GM12878 (cell line): Measurements from ENCODE around the gene RRAGA. TPM values are rescaled to one million over a fixed set of nuclear protein-coding genes. Genes with fewer than 3 reads are reported as not detected.

ENCODE experiments used
- ATAC-seq: fragments of 200-7000 bp; cut with Tn5 transposase; 3 replicates; pipeline ENCODE4 v1.9.1; 2020; ENCODE audit warnings: mild to moderate bottlenecking, moderate library complexity
- BruUV-seq: library from RNA; stranded (reverse); fragments of 400-500 nt; replicated peaks from 2 replicates; lab custom pipeline; 2021; lab: Mats Ljungman, UMichigan
- CTCF ChIA-PET: fragments of 300-600 bp; sonication (Branson Sonifier 250); formaldehyde crosslinking; extraction: SDS; loops from one replicate; lab custom pipeline; 2021; ENCODE audit warnings: inconsistent platforms; lab: Yijun Ruan, JAX
- POLR2A ChIA-PET: fragments of 350-600 bp; formaldehyde crosslinking; extraction: SDS; loops from one replicate; lab custom pipeline; 2021; ENCODE audit warnings: inconsistent platforms; lab: Charles Lee
- RAD21 ChIA-PET: fragments of 300-600 bp; sonication (Branson Sonifier 250); formaldehyde crosslinking; loops from one replicate; lab custom pipeline; 2023; ENCODE audit warnings: antibody characterized with exemption; ENCODE audit not compliant: unreplicated experiment; lab: Charles Lee
- SMC1A ChIA-PET: fragments of 300-600 bp; sonication (Branson Sonifier 250); formaldehyde crosslinking; loops from one replicate; lab custom pipeline; 2023; ENCODE audit not compliant: unreplicated experiment, uncharacterized antibody; lab: Charles Lee
- DNase-seq: peaks from one replicate; pipeline ENCODE4 v3.0.0-alpha.2; 2011; ENCODE audit warnings: low read depth, low spot score
- FAIRE-seq: peaks from 3 replicates; lab custom pipeline; 2011; peaks lifted over from hg19 to GRCh38; lab: Jason Lieb, UNC
- H2AFZ ChIP-seq: 2 replicates; pipeline ENCODE4 v1.6.0; 2011; ENCODE audit warnings: low read depth, low read length, control low read depth; ENCODE audit not compliant: control insufficient read depth
- H3K27ac ChIP-seq: 2 replicates; pipeline ENCODE4 v1.5.1; 2011; ENCODE audit warnings: control low read depth; ENCODE audit not compliant: control insufficient read depth, insufficient read depth
- H3K27me3 ChIP-seq, 2 experiments: replicated peaks in 1 of 2; 2 replicates each; pipeline versions ENCODE4 v1.6.0 to v1.6.1; 2011; ENCODE audit warnings: low read length in 1 of 2; ENCODE audit not compliant: control insufficient read depth in 2 of 2, insufficient read depth in 2 of 2
- H3K36me3 ChIP-seq, 2 experiments: 2 replicates each; pipeline ENCODE4 v1.5.1; 2011; ENCODE audit warnings: low read length in 1 of 2; ENCODE audit not compliant: control insufficient read depth in 2 of 2, insufficient read depth in 2 of 2
- H3K4me1 ChIP-seq: 2 replicates; pipeline ENCODE4 v1.6.1; 2011; ENCODE audit warnings: mild to moderate bottlenecking, low read length, moderate library complexity, mixed read lengths; ENCODE audit not compliant: control insufficient read depth, insufficient read depth
- H3K4me2 ChIP-seq: 2 replicates; pipeline ENCODE4 v1.6.0; 2011; ENCODE audit warnings: control low read depth; ENCODE audit not compliant: control insufficient read depth, insufficient read depth
- H3K4me3 ChIP-seq: fragments of 200-600 bp; sonication (generic); 2 replicates; pipeline ENCODE4 v1.5.1; 2016
- H3K79me2 ChIP-seq: 2 replicates; pipeline ENCODE4 v1.6.0; 2011; ENCODE audit warnings: low read length; ENCODE audit not compliant: control insufficient read depth, insufficient read depth
- H3K9ac ChIP-seq: 2 replicates; pipeline ENCODE4 v1.8.0; 2011; ENCODE audit warnings: low read length, control low read depth, mixed read lengths; ENCODE audit not compliant: control insufficient read depth, insufficient read depth
- H3K9me3 ChIP-seq: replicated peaks from 3 replicates; pipeline ENCODE4 v1.5.1; 2011; ENCODE audit warnings: mild to moderate bottlenecking, low read length; ENCODE audit not compliant: control insufficient read depth, insufficient read depth
- H4K20me1 ChIP-seq: 2 replicates; pipeline ENCODE4 v1.6.0; 2011; ENCODE audit not compliant: control insufficient read depth, insufficient read depth
- HDAC2 ChIP-seq: fragments of 200-600 bp; sonication (generic); IDR thresholded peaks from 2 replicates; pipeline ENCODE4 v1.6.1; 2017
- MTA2 ChIP-seq: fragments of 450-650 bp; IDR thresholded peaks from 2 replicates; pipeline ENCODE4 v1.6.1; 2016; ENCODE audit warnings: low read depth, mild to moderate bottlenecking, moderate library complexity
- POLR2A ChIP-seq: IDR thresholded peaks from 2 replicates; pipeline ENCODE4 v1.6.1; 2011; ENCODE audit warnings: low read depth, mild to moderate bottlenecking, low read length
- SMARCA5 ChIP-seq: fragments of 450-650 bp; IDR thresholded peaks from 2 replicates; pipeline ENCODE4 v1.6.1; 2017; ENCODE audit warnings: mild to moderate bottlenecking
- STAT3 ChIP-seq: IDR thresholded peaks from 2 replicates; pipeline ENCODE4 v1.6.1; 2011; ENCODE audit warnings: low read depth, low read length, improper control_type of control experiment
- TBL1XR1 ChIP-seq: IDR thresholded peaks from 2 replicates; pipeline ENCODE4 v1.6.1; 2012; ENCODE audit warnings: low read depth, low read length, improper control_type of control experiment
- WRNIP1 ChIP-seq: IDR thresholded peaks from 2 replicates; pipeline ENCODE4 v1.6.1; 2011; ENCODE audit warnings: low read depth, low read length, improper control_type of control experiment, borderline replicate concordance
- ZNF622 ChIP-seq: fragments of 450-650 bp; IDR thresholded peaks from 2 replicates; pipeline ENCODE4 v1.6.1; 2017; ENCODE audit warnings: mild to moderate bottlenecking, inconsistent platforms
- ZZZ3 ChIP-seq: IDR thresholded peaks from 2 replicates; pipeline ENCODE4 v1.6.1; 2011; ENCODE audit warnings: low read depth; ENCODE audit not compliant: control insufficient read depth, insufficient read length
- WGBS: methylation state at CpG from one replicate; pipeline ENCODE4 v1.1.6; 2016; ENCODE audit warnings: low lambda C conversion rate; ENCODE audit not compliant: insufficient replicate concordance, insufficient coverage; ENCODE audit errors: missing lambda C conversion rate; 5-methylcytosine and 5-hydroxymethylcytosine counted together
- in situ Hi-C: fragments of 300-500 bp; cut with MboI; formaldehyde crosslinking; loops from 9 replicates; pipeline ENCODE4 v1.14.3; 2018; ENCODE audit warnings: mixed read lengths
- intact Hi-C: fragments of 100-400 bp; cut with micrococcal nuclease; formaldehyde crosslinking; loops from one replicate; pipeline ENCODE4 v1.14.2; 2022; ENCODE audit not compliant: unreplicated experiment
- polyA plus RNA-seq, 11 experiments: library from polyadenylated mRNA; depleted of rRNA in 4 of 11; unstranded in 6 of 11; stranded (reverse) in 5 of 11; fragments of >200 nt; fragmentation: Nextera tagmentation in 4 of 11; fragmentation: Illumina TruSeq in 1 of 11; extraction: Ambion mirVana in 4 of 11; extraction: Trizol in 1 of 11; gene quantifications; 1 replicate in 1 of 11; 2 replicates in 10 of 11; pipeline versions ENCODE4 v1.2.1 to v1.2.3, GENCODE V29; 2011 to 2016; ENCODE audit warnings: inconsistent platforms in 2 of 11, missing spikeins in 2 of 11, low read depth in 1 of 11
- total RNA-seq, 4 experiments: library from RNA; depleted of rRNA in 3 of 4; stranded (reverse); fragments of >200 nt in 3 of 4; fragmentation: Illumina TruSeq in 1 of 4; extraction: Trizol in 1 of 4; gene quantifications; 2 replicates each; pipeline versions ENCODE4 v1.2.1 to v1.2.3, GENCODE V29; 2013 to 2021
- TF ChIP-seq, protein P1 (sequence below): fragments of 450-650 bp; IDR thresholded peaks from 2 replicates; pipeline ENCODE4 v1.6.1; 2016; ENCODE audit warnings: mild to moderate bottlenecking
- TF ChIP-seq, protein P2 (sequence below), 3 experiments: IDR thresholded peaks in 2 of 3; conservative IDR thresholded peaks in 1 of 3; 2 replicates each; pipeline ENCODE4 v1.5.1; 2011; ENCODE audit warnings: low read depth in 3 of 3, low read length in 3 of 3, mild to moderate bottlenecking in 3 of 3, control low read depth in 2 of 3, moderate library complexity in 2 of 3, inconsistent platforms in 1 of 3, mixed read lengths in 1 of 3; ENCODE audit not compliant: control insufficient read depth in 2 of 3, insufficient read depth in 1 of 3; ENCODE audit errors: extremely low read depth in 1 of 3
- TF ChIP-seq, protein P3 (sequence below): IDR thresholded peaks from 2 replicates; pipeline ENCODE4 v1.6.1; 2011; ENCODE audit warnings: low read depth, low read length, improper control_type of control experiment, borderline replicate concordance

The RRAGA gene
- total and polyA plus RNA-seq, 10 of the 15 experiments (the other 5 are each of a cell fraction or from before 2014, with no cell fraction given): 10.1 to 74.6 (median 37.9) TPM

DNA sequence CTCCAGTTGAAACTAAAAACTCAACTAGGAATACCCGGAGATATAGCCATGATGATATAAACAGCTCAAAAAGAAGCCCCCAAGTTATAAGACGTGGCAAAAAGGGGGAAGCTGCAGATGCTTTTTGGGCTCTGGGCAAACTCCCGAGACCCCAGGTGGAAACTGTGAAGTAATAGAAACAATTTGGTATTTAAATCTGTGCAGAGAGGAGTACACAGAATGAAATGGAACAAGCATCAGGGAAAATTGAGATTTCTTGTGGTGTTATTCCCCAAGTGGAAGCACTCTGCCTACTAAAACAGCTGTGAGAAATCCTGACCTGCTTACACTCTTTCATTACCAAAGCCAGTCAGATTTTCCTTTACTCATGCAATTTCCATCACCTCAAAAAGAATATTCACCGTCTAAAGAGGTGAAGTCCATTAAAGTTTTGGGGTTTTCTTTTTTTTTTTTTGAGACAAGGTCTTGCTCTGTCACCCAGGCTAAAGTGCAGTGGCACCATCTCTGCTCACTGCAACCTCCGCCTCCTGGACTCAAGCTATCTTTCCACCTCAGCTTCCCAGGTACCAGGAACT is 39.7 kb upstream of the RRAGA start:
- Histone ChIP-seq H3K4me3 (no peak overlapping the region), H3K9me3 (no peaks in the 10 kb centered on the region), H3K36me3 (no peaks in the 10 kb centered on the region), H3K4me1 (no peaks in the 10 kb centered on the region), H3K4me2 (no peak overlapping the region), H3K9ac (no peak overlapping the region), H4K20me1 (no peaks in the 10 kb centered on the region), H3K27me3 (no peaks in the 10 kb centered on the region), H3K79me2 (no peaks in the 10 kb centered on the region), H3K27ac (no peak overlapping the region), H2AFZ (no peak overlapping the region)
- no peak for TF ChIP-seq SMARCA5
- TF ChIP-seq, protein P1, sequence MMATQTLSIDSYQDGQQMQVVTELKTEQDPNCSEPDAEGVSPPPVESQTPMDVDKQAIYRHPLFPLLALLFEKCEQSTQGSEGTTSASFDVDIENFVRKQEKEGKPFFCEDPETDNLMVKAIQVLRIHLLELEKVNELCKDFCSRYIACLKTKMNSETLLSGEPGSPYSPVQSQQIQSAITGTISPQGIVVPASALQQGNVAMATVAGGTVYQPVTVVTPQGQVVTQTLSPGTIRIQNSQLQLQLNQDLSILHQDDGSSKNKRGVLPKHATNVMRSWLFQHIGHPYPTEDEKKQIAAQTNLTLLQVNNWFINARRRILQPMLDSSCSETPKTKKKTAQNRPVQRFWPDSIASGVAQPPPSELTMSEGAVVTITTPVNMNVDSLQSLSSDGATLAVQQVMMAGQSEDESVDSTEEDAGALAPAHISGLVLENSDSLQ: no peak
- TF ChIP-seq WRNIP1: no peak
- TF ChIP-seq POLR2A: no peak
- TF ChIP-seq STAT3: no peak
- TF ChIP-seq, protein P2, sequence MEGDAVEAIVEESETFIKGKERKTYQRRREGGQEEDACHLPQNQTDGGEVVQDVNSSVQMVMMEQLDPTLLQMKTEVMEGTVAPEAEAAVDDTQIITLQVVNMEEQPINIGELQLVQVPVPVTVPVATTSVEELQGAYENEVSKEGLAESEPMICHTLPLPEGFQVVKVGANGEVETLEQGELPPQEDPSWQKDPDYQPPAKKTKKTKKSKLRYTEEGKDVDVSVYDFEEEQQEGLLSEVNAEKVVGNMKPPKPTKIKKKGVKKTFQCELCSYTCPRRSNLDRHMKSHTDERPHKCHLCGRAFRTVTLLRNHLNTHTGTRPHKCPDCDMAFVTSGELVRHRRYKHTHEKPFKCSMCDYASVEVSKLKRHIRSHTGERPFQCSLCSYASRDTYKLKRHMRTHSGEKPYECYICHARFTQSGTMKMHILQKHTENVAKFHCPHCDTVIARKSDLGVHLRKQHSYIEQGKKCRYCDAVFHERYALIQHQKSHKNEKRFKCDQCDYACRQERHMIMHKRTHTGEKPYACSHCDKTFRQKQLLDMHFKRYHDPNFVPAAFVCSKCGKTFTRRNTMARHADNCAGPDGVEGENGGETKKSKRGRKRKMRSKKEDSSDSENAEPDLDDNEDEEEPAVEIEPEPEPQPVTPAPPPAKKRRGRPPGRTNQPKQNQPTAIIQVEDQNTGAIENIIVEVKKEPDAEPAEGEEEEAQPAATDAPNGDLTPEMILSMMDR (IDR thresholded peaks at IDR 0.05 in 2 of 3, conservative IDR thresholded peaks at IDR 0.05 in 1 of 3; ENCODE audit: control insufficient read depth in 2 of 3, extremely low read depth in 1 of 3, insufficient read depth in 1 of 3, low read depth in 3 of 3, low read length in 3 of 3): no peak
- TF ChIP-seq HDAC2: no peak
- no peak for TF ChIP-seq TBL1XR1
- no peak for TF ChIP-seq ZZZ3
- TF ChIP-seq MTA2: no peak
- TF ChIP-seq, protein P3, sequence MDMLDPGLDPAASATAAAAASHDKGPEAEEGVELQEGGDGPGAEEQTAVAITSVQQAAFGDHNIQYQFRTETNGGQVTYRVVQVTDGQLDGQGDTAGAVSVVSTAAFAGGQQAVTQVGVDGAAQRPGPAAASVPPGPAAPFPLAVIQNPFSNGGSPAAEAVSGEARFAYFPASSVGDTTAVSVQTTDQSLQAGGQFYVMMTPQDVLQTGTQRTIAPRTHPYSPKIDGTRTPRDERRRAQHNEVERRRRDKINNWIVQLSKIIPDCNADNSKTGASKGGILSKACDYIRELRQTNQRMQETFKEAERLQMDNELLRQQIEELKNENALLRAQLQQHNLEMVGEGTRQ: no peak
- TF ChIP-seq ZNF622: no peak
- SMC1A ChIA-PET: no interaction called here
- POLR2A ChIA-PET: interaction anchor here (0.6 kb wide), 1 partner anchor 1966 kb away, joined by 3 read pairs; no protein-coding TSS in a partner anchor
- ATAC-seq (no peak), DNase-seq (no peak), FAIRE-seq (no peak)
- in situ Hi-C loops (no loop called here), intact Hi-C loops (no loop called here)
- CTCF ChIA-PET: interaction anchor here (0.7 to 2.4 kb wide), 3 partner anchors 17 to 724 kb away, joined by 3 to 6 read pairs (median 3); no protein-coding TSS in a partner anchor
- RAD21 ChIA-PET: no interaction called here
- BruUV-seq: no TSS peak
- WGBS: 24% methylated on average over 5 of the region's 5 CpGs
